ENCODE measurements around the gene AAGAB.
"Not testable (repeated sequence)": the region's sequence is repeated elsewhere in the genome, so short reads cannot be mapped to it uniquely, and the experiment has no call there.

The AAGAB gene

DNA sequence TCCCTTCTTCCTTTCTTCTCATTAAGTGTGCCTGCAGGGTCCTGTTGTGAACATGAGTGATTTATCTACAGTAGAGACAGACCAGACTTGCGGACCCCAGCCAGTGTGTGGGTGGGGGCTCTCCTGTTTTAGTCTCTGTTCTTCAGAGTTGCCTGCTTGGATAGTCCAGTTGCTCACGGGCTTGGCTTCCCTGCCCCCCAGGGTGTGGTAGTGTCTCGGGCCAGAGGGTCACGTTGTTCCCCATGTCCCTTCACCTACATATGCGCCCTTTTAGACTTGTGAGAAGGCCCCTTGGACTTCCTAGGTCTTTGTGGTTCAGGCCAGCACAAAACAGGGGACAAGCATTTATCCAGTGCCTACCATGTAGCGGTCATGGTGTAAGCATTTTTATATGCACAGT, 85.8 kb downstream of the AAGAB start:
- no peak for DNase-seq

DNA sequence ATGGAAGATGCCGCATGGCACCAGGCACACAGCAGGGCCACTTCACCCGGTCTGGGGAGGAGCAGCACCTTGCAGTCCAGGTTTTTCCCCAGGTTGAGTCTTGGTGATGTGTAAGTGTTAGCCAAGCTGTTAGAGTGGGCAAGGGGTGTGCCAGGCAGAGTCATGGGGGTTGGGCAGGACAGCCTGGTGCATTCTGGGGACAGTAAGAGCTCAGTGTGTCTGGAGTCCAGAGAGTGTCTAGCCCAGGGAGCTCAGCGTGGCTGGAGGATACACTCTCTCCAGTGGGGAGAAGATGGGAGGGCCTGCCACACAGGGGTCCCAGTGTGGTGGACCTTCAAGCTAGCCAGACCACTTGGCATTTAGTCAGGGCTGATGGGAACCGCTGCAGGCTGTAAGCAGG, 87.4 kb downstream of the AAGAB start:
- no peak for DNase-seq

DNA sequence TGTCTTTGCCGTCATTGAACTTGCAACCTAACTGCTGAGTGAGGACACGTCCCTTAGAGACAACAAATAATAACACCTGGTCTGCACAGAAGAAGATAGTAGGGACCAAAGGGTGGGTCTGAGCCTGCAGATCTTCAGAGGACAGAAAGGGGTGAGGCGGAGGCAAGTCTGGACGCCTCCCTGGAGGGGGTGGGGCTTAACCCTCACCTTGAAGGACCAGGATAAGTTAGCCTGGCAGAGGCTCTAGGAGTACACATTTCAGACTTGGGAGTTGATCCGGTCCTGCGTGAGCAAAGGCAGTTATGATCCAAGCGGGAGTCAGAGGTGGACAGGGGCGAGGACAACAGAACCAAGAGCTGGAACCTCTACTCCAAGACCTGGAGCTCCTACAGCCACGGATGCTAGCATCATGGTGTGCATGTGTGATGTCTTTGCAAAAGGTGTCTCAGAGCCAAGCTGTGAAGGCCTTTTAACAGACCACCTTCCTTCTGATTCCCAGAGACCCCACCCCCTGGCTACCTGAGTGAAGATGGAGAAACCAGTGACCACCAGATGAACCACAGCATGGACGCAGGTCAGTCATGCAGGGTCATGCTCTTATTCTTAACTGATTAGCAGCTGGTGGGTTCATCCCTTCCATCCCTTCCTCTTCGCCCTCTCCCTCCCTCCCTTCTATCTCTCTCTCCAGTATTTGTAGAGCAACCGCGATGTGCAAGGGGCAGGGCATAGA, 88.0 kb downstream of the AAGAB start:
- DNase-seq, result no peak

DNA sequence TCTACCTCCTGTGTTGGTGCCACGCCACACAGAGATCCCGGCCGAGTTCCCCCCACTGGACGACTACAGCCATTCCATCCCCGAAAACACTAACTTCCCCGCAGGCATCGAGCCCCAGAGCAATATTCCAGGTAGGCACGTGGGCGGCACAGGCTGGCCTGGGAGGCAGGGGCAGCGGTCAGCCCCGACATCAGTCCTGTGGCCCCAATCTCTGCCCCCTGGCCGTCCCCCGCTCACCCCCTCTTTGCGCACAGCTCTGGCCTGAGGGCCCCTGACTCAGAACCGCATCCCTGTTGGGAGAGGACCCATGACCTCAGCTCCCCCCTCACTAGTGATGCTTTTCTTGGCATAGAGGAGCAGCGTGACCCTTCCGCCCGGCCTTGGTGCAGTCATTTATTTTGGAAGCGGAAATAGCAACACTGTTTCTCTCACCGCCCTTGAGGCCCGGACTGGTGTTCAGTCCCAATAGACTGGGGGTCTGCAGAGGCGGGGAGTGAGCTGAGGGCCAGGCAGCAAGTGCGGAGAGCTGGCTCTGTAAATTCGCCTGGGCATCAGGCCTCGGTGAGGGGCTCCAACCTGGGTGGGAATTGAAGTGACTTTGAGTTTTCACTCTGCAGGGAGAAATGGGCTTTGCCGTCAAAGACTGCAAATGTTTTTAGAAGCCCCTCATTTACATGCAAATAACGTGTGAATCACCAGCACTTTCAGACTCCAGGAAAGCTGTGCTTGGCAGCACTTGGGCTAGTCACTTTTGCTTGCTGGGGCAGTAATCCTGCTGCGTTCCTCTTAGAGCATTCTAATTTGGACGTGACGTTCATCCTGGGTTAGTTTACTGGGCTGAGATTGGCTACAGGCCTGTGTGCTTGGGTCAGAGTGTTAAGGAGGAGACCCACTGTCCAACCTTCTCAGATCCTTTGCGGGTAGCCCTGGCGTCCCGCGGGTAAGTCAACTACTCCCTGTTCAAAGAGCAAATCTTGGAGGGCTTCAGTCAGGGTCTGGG, 88.9 kb downstream of the AAGAB start:
- peak; percentile 62 for DNase-seq

DNA sequence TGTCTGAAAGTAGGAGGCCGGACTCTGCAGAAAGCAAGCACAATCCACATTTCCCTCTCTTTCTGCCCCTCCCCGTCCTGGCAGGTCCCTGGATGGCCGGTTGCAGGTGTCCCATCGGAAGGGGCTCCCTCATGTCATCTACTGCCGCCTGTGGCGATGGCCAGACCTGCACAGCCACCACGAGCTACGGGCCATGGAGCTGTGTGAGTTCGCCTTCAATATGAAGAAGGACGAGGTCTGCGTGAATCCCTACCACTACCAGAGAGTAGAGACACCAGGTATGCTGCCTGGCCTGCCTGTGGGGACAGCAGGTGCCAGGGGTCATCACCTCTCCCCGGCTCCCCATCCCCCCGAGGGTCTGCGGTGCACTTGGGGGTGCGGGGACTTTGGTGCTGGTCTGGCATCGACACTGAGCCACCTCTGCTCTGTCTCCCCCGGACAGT, 89.6 kb downstream of the AAGAB start:
- DNase-seq, result no peak

DNA sequence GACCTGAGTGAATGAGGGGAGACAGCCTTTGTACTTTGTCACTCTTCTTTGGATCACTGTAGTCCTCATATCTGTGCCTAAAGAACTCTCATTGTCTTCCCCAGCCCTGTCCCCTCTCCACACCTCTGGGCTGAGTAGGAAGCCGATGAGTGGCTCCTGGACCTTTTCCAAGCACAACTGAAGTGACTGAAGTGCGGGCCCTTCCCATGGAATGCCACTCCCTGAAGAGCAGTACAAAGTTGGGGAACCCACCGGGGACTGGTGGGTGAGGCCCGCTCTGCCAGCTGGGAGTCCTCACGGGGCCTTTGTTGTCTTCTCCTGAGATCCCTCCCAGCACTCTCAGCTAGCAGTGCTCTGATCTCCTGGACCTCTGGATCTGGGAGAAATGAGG, 90.1 kb downstream of the AAGAB start:
- DNase-seq, result no peak

DNA sequence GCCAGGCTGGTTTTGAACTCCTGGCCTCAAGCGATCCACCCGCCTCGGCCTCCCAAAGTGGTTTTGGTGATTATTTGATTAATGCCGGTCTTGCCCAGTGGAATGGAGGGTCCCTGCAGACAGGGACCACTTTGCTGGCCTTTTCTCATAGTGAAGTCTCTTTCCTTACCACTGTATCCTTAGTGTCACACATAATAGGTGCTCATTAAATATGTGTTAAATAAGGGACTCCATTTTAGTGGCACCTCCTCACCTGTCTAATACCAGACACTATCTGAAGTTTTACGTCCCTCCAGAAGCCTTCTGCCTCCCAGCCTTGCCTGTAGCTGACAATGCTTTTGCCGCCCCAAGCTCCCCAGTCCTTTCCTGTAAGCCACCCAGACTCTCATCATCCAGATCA, 91.3 kb downstream of the AAGAB start:
- no peak for DNase-seq

DNA sequence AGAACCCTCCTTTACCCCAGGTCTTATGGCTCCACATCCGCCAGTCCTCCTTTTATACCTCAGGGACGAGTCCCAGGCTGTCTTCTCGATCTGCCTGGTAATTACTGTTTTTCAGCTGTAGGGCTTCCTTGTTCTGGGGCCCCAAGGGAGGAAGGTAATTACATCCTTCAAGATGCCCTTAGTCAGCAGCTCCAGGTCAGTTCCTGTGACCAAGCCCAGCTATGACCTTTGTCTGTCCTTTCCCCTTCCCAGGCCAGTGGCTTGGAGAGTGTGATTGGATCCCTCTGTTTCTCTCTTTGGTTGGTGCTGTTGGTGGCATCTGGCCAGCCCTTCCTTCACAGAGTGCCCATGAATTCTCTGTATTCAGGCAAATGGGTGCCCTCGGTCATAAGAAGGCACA, 92.6 kb downstream of the AAGAB start:
- DNase-seq, result no peak

DNA sequence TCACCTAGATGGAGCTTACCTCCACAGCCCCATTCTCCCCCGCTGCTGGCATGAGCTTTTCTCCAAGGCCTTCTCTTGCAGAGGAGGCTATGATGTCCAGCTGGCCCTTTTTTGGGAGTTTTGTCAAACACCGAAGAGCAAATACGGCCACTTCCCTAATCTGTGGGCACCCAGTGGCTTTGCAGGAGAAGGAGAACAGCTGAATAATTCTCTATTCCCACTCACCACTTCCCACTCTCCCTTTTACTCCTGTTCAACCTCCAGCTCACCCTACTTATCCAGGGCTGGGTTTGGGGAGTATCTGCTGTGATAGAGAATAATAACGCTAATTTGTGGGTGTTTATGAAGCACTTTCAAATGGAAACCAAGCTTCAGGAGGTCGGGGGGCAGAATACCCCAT, 93.0 kb downstream of the AAGAB start:
- DNase-seq, result no peak

DNA sequence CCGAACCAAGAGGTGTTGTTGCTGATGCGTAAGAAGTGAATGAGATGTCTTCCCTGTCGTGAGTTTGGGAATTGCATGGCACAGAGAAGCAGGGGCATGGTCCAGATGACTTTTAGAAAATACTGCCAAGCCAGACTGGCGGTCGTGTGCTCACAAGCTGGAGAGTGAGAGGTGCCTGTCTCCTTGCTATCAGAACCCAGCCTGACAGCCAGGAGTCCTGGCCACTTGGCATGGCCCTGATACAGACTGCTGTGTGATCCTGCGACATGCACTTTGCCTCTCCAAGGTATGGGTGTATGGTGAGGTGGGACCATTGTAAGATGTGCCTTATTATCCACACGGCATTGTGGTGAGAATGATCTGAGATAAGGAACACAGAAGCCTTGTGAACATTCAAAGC, 96.1 kb downstream of the AAGAB start:
- no peak for DNase-seq

DNA sequence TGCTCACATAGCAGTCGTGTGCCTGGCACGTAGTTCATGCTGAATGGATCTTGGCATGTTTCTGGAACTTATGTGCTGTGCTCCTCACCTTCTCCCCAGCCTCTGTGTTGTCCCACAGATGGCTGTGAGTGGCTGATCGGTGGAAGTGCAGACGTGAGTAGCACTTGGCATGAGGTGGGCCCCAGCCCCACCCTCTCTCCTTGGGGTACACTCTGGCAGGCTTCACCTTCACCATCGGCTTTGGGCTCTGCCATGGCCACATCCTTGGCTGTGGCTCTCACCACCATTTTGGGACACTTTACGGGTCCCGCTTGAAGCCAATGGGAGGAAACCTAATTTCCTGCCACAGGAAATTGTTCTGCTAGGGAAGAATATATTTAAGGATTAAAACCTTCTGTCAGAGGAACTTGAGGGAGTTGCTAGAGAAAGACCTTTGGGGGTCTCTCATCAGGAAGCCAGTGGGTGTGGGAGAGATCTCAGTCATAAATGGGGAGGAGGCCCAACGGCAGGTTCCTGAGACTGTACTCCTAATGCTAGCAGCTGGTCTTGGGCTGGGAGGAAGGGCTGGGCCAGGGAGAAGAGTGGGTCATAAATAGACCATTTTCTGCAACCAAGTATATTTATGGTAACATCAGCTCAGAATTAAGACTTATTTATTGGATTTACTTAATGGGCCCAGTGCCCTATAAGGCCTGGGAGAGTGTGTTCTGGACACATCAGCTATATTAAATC, 96.8 kb downstream of the AAGAB start:
- no peak for DNase-seq

DNA sequence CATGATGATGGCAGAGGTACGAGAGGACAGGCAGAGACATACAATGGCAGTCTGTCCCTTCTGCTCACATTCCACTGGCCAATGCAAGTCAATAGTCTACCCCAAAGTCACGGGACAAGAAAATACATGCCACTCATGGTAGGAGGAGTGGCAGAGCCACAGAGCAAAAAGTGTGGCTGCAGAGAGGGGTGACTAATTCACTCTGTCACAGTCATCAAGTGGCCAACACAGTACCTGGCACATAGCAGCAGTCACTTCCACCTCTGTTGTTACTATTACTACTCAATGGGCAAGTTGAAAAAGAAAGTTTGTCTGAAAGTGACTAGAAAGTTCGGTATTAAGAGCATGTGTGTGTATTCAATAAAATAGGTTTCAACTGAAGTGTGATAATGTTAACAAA, 97.6 kb downstream of the AAGAB start:
- no peak for DNase-seq

DNA sequence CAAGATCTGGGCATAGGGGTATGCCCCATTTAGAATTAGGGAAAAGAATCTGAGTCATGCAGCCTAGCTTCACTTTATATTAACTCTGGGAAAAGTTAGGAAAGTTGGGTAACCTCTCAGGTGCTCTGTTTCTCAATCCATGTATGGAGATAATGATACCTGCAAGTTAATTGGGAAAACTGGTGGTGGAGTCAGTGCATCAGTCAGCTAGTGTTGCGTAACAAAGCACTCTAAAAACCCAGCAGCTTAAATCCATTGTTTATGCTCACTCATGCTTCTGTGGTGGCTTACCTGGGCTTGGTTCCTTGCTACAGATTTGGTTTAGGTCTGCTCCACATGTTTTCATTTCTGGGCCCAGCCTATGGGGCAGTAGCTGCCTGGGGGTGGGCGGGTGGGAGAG, 98.0 kb downstream of the AAGAB start:
- no peak for DNase-seq

DNA sequence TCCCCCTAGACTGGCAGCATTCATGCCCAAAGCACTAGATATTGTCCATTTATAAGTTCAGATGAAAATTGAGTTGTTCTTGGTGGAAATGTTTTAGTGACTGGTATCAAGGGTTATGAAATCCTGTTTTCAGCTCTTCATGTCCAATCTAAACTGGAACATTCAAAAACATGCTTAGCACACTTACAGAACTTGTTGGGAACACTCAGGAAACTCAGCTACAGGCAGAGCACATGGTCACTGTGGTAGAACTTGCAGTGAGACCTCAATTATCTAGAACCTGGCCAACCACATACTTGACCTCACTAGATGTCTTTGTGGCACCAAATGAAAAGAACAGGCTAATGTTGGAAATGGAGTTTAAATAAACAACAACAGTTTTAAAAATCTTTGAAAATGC, 100.2 kb downstream of the AAGAB start:
- DNase-seq, result no peak

DNA sequence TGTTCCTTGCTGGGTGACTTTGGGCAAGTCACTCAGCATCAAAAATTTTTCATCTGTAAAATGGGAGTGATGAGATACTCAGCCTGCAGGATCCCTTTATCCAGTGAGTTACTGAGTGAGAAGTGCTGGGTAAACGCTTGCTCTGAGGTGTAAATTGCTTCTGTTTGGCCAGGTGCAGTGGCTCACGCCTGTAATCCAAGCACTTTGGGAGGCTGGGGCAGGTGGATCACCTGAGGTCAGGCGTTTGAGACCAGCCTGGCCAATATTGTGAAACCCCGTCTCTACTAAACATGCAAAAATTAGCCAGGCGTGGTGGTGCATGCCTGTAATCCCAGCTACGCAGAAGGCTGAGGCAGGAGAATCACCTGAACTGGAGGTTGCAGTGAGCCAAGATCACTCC, 101.4 kb downstream of the AAGAB start:
- DNase-seq, result not testable (repeated sequence)

DNA sequence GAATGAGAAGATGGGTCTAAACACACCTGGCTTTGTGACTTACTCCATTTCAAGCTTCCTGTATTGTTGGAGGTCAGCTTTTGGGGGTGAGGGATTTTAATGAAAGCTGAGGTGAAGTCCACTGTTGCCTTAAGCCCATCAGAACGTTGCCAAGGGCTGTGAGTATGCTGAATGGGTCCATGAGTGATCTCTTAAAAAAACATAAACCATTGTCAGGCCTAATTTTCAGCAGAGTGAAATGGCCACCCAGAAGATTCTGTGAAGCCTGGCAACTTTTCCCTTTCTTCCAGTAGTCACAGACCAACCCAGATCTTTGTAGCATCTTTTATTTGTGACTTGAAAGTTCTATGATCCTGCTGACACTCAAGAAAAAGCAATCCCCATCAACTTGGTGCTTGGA, 102.0 kb downstream of the AAGAB start:
- no peak for DNase-seq

Measured in T1000 (cell line).